Transverse colon (tissue), 4 donors: ENCODE results near the gene AFAP1L1.

Experiments used
- CTCF ChIP-seq, 5 experiments: fragments of 200-600 bp in 3 of 5; fragments of 450-650 bp in 2 of 5; sonication (generic) in 3 of 5; IDR thresholded peaks; 1 replicate in 2 of 5; 2 replicates in 3 of 5; pipeline ENCODE4 v1.5.1; 2016 to 2017; ENCODE audit warnings: antibody characterized with exemption in 5 of 5, inconsistent platforms in 3 of 5, mild to moderate bottlenecking in 2 of 5, moderate library complexity in 1 of 5
- POLR2A ChIP-seq: fragments of 450-650 bp; IDR thresholded peaks from one replicate; pipeline ENCODE4 v1.6.1; 2016; ENCODE audit warnings: antibody characterized with exemption, mild to moderate bottlenecking, moderate library complexity
- POLR2AphosphoS5 ChIP-seq, 3 donors: sonication (generic); formaldehyde crosslinking; IDR thresholded peaks; one replicate each; pipeline ENCODE4 v1.6.1; 2016; ENCODE audit warnings: antibody characterized with exemption in 3 of 3

GRCh38 chr5:149374303-149374702, 102.6 kb downstream of the AFAP1L1 start:
- TF ChIP-seq POLR2AphosphoS5 (IDR thresholded peaks at IDR 0.05) (no peak), CTCF (IDR thresholded peaks at IDR 0.05) (no peak), POLR2A (no peak)
